ENCODE results near the gene SLC12A4.
"Not testable (repeated sequence)": the region's sequence is repeated elsewhere in the genome, so short reads cannot be mapped to it uniquely, and the experiment has no call there.

SLC12A4 gene

DNA sequence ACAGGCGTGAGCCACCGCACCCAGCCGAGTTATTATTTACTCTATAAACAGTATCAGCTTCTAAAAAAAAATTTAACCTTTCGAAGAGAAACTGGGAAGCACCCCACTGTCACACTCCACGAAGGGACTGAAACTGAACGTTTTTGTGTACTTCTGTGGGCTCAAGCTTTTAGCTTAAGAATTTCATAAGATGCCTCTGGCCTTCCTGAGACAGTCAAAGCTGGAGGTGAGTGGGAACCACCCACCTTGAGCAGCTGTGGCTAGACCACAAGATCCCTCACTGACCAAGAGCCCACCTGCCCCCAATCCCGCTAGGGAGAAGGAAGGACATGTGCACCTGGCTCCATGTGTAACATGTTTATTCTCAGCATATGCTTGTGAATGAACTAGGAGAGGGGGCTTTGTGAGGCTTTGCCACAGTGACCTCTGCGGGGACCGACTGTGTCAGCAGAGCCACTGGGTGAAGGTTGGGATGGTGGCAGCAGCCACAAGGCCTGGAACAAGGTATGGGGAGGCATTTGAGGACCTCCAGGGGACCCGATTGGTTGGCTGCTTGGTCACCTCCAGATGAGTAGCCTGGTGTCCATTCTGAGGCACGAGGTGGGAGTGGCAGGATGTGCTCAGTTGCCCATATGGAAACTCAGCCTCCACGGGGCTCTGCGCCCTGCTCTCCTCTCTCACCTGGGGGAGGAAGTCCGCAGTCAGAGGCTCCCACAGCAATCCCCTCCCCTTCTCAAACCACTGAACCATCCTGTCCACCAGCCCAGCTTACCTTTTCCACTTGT is 7.1 kb upstream of the SLC12A4 start:
- no peak for DNase-seq
- no peak overlapping the region for H3K27ac Mint-ChIP-seq
- H3K27me3 Mint-ChIP-seq: no peaks in the 10 kb centered on the region
- no peaks in the 10 kb centered on the region for H3K9me3 Mint-ChIP-seq
- peaks cover 1% of the 10 kb centered on the region for H3K4me1 Mint-ChIP-seq
- H3K4me3 Mint-ChIP-seq: no peak overlapping the region
- H3K36me3 Mint-ChIP-seq (ENCODE audit: low read depth): no peaks in the 10 kb centered on the region
- no peak for ATAC-seq

DNA sequence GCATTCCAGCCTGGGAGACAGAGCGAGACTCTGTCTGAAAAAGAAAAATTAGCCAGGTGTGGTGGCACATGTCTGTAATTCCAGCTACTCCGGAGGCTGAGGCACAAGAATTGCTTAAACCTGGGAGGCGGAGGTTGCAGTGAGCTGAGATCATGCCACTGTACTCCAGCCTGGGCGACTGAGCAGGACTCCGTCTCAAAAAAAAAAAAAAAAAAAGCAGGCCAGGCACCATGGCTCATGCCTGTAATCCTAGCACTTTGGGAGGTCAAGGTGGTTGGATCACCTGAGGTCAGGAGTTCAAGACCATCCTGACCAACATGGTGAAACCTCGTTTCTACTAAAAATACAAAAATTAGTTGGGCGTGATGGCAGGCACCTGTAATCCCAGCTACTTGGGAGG is 3.8 kb upstream of the SLC12A4 start:
- not testable (repeated sequence) for H3K36me3 Mint-ChIP-seq (ENCODE audit: low read depth)

DNA sequence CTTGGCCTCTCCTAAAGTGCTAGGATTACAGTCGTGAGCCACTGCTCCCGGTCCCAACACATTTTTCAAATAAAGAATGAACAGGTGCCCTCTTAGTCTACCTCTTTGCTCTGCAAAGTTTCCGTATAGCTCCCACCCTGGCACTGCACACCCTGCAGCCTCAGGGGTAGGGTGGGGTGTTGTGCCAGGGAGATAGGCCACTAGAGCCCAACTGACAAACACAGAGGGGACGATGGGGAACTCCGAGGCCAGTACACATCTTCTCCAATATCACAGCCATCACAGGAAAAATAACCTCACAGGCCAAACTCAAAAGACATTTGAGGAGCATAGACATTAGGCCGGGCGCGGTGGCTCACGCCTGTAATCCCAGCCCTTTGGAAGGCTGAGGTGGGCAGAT is 2.7 kb upstream of the SLC12A4 start:
- no peak overlapping the region for H3K27ac Mint-ChIP-seq
- no peaks in the 10 kb centered on the region for H3K27me3 Mint-ChIP-seq
- DNase-seq (no peak), ATAC-seq (no peak)
- H3K36me3 Mint-ChIP-seq (ENCODE audit: low read depth): no peaks in the 10 kb centered on the region
- no peaks in the 10 kb centered on the region for H3K9me3 Mint-ChIP-seq
- H3K4me1 Mint-ChIP-seq: peaks cover 18% of the 10 kb centered on the region
- H3K4me3 Mint-ChIP-seq: no peak overlapping the region

More for the DNA sequence above, 3.8 kb upstream of the SLC12A4 start:
- not testable (repeated sequence) for H3K4me3 Mint-ChIP-seq, H3K27me3 Mint-ChIP-seq, H3K27ac Mint-ChIP-seq, ATAC-seq, H3K9me3 Mint-ChIP-seq, DNase-seq
- H3K4me1 Mint-ChIP-seq: peaks cover 11% of the 10 kb centered on the region

DNA sequence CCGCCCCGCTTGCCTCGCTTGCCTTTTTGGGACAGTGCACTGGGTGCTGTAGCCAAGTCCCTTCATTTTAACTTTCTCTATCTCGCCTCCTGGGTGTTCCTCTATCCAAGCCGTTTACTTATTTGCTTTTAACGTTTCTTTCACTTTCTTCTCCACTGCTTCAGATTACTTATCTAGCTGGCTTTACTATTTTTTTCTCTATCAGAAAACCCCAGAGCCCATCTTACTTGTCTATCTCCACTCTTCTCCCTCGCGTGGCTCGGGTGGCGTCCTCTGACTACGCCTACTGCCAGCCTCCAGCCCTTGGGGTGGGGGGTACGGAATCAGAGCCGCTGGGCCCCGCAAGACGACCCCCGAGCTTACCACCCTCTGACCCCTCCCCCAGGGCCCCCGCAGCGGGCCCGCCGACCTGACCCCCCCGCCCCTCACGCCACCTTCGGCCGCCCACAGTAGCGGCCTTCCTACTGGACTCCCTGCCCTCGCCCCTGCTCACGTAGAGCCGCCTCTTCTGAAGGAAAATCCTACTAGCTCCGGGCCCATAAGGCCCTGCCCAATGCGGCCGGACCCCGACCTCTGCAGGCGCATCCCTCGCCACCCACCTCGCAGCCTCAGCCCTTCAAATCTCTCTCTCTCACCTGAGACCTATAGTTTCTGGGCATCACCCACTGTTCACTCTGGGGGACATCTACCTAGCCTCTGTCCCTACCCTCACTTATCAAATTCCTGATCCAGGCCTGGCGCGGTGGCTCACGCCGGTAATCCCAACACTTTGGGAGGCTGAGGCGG is 1.0 kb upstream of the SLC12A4 start:
- no peak for DNase-seq
- peaks cover 20% of the 10 kb centered on the region for H3K4me1 Mint-ChIP-seq
- peak overlapping the region; percentile 95 for H3K4me3 Mint-ChIP-seq
- no peak for ATAC-seq
- H3K27me3 Mint-ChIP-seq: no peaks in the 10 kb centered on the region
- H3K9me3 Mint-ChIP-seq: no peaks in the 10 kb centered on the region
- H3K36me3 Mint-ChIP-seq (ENCODE audit: low read depth): no peaks in the 10 kb centered on the region
- peak overlapping the region; percentile 83 for H3K27ac Mint-ChIP-seq

GRCh38 chr16:67967958-67968399 is 458 bp downstream of the SLC12A4 start:
- Mint-ChIP-seq H3K4me1 (peaks cover 20% of the 10 kb centered on the region), H3K27ac (peak overlapping the region; percentile 85), H3K9me3 (no peaks in the 10 kb centered on the region), H3K4me3 (peak overlapping the region; percentile 95), H3K36me3 (ENCODE audit: low read depth) (no peaks in the 10 kb centered on the region), H3K27me3 (no peaks in the 10 kb centered on the region)
- DNase-seq: peak; percentile 54
- ATAC-seq: peak; percentile 6

GRCh38 chr16:67967183-67967957 is 1.1 kb downstream of the SLC12A4 start:
- DNase-seq (peak; percentile 38), ATAC-seq (peak; percentile 42)
- Mint-ChIP-seq H3K36me3 (ENCODE audit: low read depth) (peaks cover 2% of the 10 kb centered on the region), H3K4me1 (peaks cover 20% of the 10 kb centered on the region), H3K27me3 (no peaks in the 10 kb centered on the region), H3K9me3 (no peaks in the 10 kb centered on the region), H3K4me3 (peak overlapping the region; percentile 95), H3K27ac (peak overlapping the region; percentile 85)

DNA sequence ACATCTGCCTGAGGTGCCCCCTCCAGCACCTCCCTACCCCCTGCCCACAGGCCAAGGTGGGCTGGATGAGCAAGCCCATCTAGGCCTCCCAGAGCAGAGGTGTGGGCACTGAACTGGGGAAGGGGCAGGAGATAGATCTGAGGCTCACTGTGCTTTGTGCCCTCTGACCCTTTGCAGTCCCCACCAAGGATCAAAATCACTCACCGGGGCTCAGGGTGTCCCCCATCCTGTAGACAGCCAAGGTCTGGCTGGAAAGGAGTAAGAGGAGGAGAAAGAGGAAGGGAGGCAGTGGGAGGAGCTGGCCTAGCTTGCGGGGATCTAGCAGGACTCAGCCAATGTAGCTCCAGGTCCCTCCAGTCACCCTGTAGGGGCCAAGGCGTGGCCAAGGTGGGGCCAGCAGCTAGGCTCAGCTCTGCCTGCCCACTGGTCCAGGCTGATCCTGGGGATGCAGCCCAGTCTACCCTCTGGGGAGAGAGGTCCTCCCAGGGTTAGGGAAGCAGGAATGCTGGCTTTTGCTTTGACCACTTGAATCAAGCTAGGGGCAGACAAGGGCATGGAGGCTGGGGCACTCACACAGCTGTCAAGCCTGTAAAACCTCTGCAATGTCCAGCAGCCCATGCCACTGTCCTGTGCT is 1.8 kb downstream of the SLC12A4 start:
- peak overlapping the region; percentile 95 for H3K4me3 Mint-ChIP-seq
- H3K27me3 Mint-ChIP-seq: no peaks in the 10 kb centered on the region
- H3K9me3 Mint-ChIP-seq: no peaks in the 10 kb centered on the region
- H3K4me1 Mint-ChIP-seq: peaks cover 20% of the 10 kb centered on the region
- DNase-seq: no peak
- no peak for ATAC-seq
- H3K27ac Mint-ChIP-seq: no peak overlapping the region
- peaks cover 6% of the 10 kb centered on the region for H3K36me3 Mint-ChIP-seq (ENCODE audit: low read depth)

- no peak overlapping the region for H3K4me3 Mint-ChIP-seq
- H3K36me3 Mint-ChIP-seq (ENCODE audit: low read depth): peaks cover 8% of the 10 kb centered on the region
- H3K9me3 Mint-ChIP-seq: no peaks in the 10 kb centered on the region
- DNase-seq (no peak), ATAC-seq (no peak)
- peaks cover 20% of the 10 kb centered on the region for H3K4me1 Mint-ChIP-seq
- H3K27ac Mint-ChIP-seq: no peak overlapping the region
- H3K27me3 Mint-ChIP-seq: no peaks in the 10 kb centered on the region
Observed at GRCh38 chr16:67965668-67966548, 2.5 kb downstream of the SLC12A4 start.

DNA sequence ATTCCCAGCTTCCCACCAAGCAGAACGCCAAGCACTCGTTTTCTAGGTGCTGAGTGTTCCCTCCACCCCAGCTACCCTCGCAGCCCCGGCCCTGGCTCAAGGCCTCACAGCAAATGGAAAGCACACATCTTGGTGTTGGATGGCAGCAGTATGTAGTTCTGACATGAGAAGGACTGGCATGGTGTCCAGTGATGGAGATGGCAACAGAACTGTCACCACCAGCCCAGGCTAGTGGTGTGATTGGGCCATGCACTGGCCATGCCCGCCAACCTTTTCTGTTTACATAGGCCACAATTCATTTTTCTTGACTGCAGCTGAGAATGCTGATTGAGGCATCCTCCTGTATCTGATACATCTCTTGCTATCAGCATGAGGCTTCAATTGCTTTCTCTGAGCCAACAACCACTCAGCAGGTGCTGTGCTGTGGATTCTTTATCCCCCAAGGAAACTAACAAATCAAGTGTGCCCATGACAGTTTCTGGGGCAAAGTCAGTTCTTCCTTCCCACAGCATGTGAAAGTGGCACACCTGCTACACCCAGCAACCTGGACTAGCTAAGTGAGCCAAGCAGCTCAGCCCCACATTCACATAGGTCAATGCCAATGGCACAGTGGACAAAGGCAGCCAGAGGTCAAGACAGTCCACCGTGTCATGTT is 3.8 kb downstream of the SLC12A4 start:
- peaks cover 18% of the 10 kb centered on the region for H3K4me1 Mint-ChIP-seq
- no peaks in the 10 kb centered on the region for H3K27me3 Mint-ChIP-seq
- DNase-seq (no peak), ATAC-seq (no peak)
- H3K36me3 Mint-ChIP-seq (ENCODE audit: low read depth): peaks cover 9% of the 10 kb centered on the region
- H3K4me3 Mint-ChIP-seq: no peak overlapping the region
- no peak overlapping the region for H3K27ac Mint-ChIP-seq
- no peaks in the 10 kb centered on the region for H3K9me3 Mint-ChIP-seq

DNA sequence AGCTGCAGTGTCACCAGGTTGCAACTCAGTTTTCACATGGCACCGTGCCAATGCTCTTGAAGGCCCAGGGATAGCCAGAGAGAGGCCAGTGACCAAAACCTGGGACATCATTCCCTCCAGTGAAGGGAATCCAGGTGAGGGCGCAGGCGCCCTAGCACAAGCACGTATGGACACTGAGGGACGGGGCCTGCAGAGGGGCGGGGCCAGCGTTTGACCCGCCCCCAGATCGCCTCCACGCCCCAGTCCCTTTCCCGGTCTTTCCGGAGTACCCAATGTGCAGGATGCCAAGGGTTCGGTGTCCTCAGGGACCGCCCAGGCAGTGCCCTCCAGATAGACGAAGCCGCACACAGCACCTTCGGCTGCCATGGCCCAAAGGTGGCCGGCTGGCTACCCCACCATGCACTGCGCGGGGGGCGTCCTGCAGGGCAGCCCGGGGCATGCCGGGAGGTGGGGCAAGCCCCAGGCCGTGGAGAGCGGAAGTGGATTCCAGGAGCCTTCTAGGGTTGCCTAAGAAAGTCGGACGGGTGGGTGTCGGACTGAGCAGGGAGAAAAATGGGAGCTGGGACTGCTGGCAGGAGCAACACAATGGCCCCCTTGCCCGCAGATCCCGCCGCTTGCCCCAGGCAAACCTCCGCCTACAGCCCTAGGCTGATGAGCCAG is 4.6 kb downstream of the SLC12A4 start:
- DNase-seq: no peak
- Mint-ChIP-seq H3K4me3 (no peak overlapping the region), H3K4me1 (peaks cover 13% of the 10 kb centered on the region), H3K27me3 (no peaks in the 10 kb centered on the region), H3K36me3 (ENCODE audit: low read depth) (peaks cover 9% of the 10 kb centered on the region), H3K9me3 (no peaks in the 10 kb centered on the region), H3K27ac (no peak overlapping the region)
- ATAC-seq: no peak

- Mint-ChIP-seq H3K4me1 (peaks cover 11% of the 10 kb centered on the region), H3K9me3 (no peaks in the 10 kb centered on the region), H3K27me3 (no peaks in the 10 kb centered on the region), H3K4me3 (no peak overlapping the region), H3K27ac (no peak overlapping the region), H3K36me3 (ENCODE audit: low read depth) (peaks cover 10% of the 10 kb centered on the region)
- DNase-seq (no peak), ATAC-seq (no peak)
Observed at GRCh38 chr16:67963292-67963661, 5.2 kb downstream of the SLC12A4 start.

- Mint-ChIP-seq H3K4me1 (peaks cover 8% of the 10 kb centered on the region), H3K9me3 (no peaks in the 10 kb centered on the region), H3K36me3 (ENCODE audit: low read depth) (peaks cover 11% of the 10 kb centered on the region), H3K4me3 (no peak overlapping the region), H3K27me3 (no peaks in the 10 kb centered on the region), H3K27ac (no peak overlapping the region)
- ATAC-seq: no peak
- DNase-seq: no peak
Observed at GRCh38 chr16:67962135-67962534, 6.3 kb downstream of the SLC12A4 start.

- H3K27me3 Mint-ChIP-seq: no peaks in the 10 kb centered on the region
- peaks cover 11% of the 10 kb centered on the region for H3K36me3 Mint-ChIP-seq (ENCODE audit: low read depth)
Observed at GRCh38 chr16:67961551-67961957, 6.9 kb downstream of the SLC12A4 start.

More at GRCh38 chr16:67961551-67961957, 6.9 kb downstream of the SLC12A4 start:
- H3K4me1 Mint-ChIP-seq: peaks cover 4% of the 10 kb centered on the region
- H3K27ac Mint-ChIP-seq: no peak overlapping the region
- peak; percentile 18 for ATAC-seq
- H3K4me3 Mint-ChIP-seq: no peak overlapping the region
- DNase-seq: no peak
- H3K9me3 Mint-ChIP-seq: no peaks in the 10 kb centered on the region

Measured in activated naive CD8-positive, alpha-beta T cell treated with anti-CD3 and anti-CD28 coated beads, Interleukin-2, amount 50 U/mL, for 24 hours (primary cell).